Measurements from ENCODE around the gene BID. TPM values are rescaled to one million over a fixed set of nuclear protein-coding genes. Genes with fewer than 3 reads are reported as not detected.

Gene BID
- total RNA-seq, 1 experiment from 2014 or later, result 58.2 TPM

GRCh38 chr22:17780741-17781318, 6.6 kb upstream of the BID start:
- Histone ChIP-seq H3K4me1 (ENCODE audit: control insufficient read depth in 1 of 2, insufficient read depth in 2 of 2, low read length in 2 of 2) (peaks cover 10 to 21% of the 10 kb centered on the region in 2 experiments; a peak in 3 of 4 replicates), H4K20me1 (ENCODE audit: insufficient read depth) (no peaks in the 10 kb centered on the region), H3K9ac (ENCODE audit: low read length) (no peak overlapping the region), H3K4me2 (ENCODE audit: low read length) (0 out of 2 replicates have a peak overlapping the region, but pooled peaks have one; percentile 9), H3K27ac (ENCODE audit: low read depth, low read length) (no peak overlapping the region), H3K9me3 (ENCODE audit: control insufficient read depth in 1 of 2, insufficient read depth in 1 of 2, low read depth in 1 of 2, low read length in 2 of 2) (no peaks in the 10 kb centered on the region), H3K27me3 (ENCODE audit: insufficient read depth, low read length) (no peaks in the 10 kb centered on the region), H3K36me3 (ENCODE audit: control insufficient read depth in 1 of 2, insufficient read depth in 2 of 2, low read length in 2 of 2) (no peaks in the 10 kb centered on the region), H3K9me2 (ENCODE audit: insufficient read depth) (no peaks in the 10 kb centered on the region), H2AFZ (ENCODE audit: low read depth, low read length, poor library complexity, severe bottlenecking) (no peak overlapping the region), H3K4me3 (replicated peaks in 1 of 2; ENCODE audit: low read depth in 1 of 2, low read length in 2 of 2) (no peak overlapping the region), H3K79me2 (ENCODE audit: insufficient read depth, low read length) (no peaks in the 10 kb centered on the region)
- no peak for DNase-seq (ENCODE audit: low read depth, low spot score)
- ChIA-PET POLR2A (no interaction called here), RAD21 (ENCODE audit: low non-redundant PET in 1 of 2, low total read pairs in 2 of 2, uncharacterized antibody in 2 of 2, unreplicated experiment in 2 of 2) (no interaction called here), CTCF (no interaction called here)
- BruUV-seq (replicated peaks), result no TSS peak
- intact Hi-C loops (cut with micrococcal nuclease), result no loop called here
- ATAC-seq, result no peak
- TF ChIP-seq ELF1 (IDR thresholded peaks at IDR 0.05; ENCODE audit: borderline replicate concordance, low read depth) (no peak), CBX3 (IDR thresholded peaks at IDR 0.05; ENCODE audit: low read depth) (no peak), YY1 (IDR thresholded peaks at IDR 0.05; ENCODE audit: extremely low read depth, insufficient replicate concordance, low read depth, low read length) (no peak), CTCF (IDR thresholded peaks at IDR 0.05 in 2 of 3, conservative IDR thresholded peaks at IDR 0.05 in 1 of 3; ENCODE audit: borderline replicate concordance in 1 of 3, insufficient read depth in 1 of 3, low read depth in 2 of 3, low read length in 2 of 3) (no peak), JUND (IDR thresholded peaks at IDR 0.05) (no peak), POLR2AphosphoS5 (IDR thresholded peaks at IDR 0.05; ENCODE audit: low read depth, low read length) (no peak), ZNF274 (IDR thresholded peaks at IDR 0.05; ENCODE audit: low read depth, low read length) (no peak), EZH2phosphoT487 (IDR thresholded peaks at IDR 0.05; ENCODE audit: borderline replicate concordance) (no peak), REST (IDR thresholded peaks at IDR 0.05; ENCODE audit: low read depth) (no peak), CEBPB (IDR thresholded peaks at IDR 0.05; ENCODE audit: low read depth) (no peak), POLR2A (IDR thresholded peaks at IDR 0.05; ENCODE audit: borderline replicate concordance, extremely low read depth, insufficient read depth, insufficient read length) (no peak), EZH2 (IDR thresholded peaks at IDR 0.05) (no peak), EGR1 (IDR thresholded peaks at IDR 0.05; ENCODE audit: low read depth) (no peak), ZFX (IDR thresholded peaks at IDR 0.05) (no peak), SRF (IDR thresholded peaks at IDR 0.05; ENCODE audit: low read depth) (no peak), TCF7L2 (IDR thresholded peaks at IDR 0.05; ENCODE audit: borderline replicate concordance, extremely low read depth, insufficient read depth, insufficient read length) (no peak), RAD21 (IDR thresholded peaks at IDR 0.05; ENCODE audit: low read depth) (no peak), ZBTB33 (IDR thresholded peaks at IDR 0.05; ENCODE audit: extremely low read depth, insufficient replicate concordance, low read length) (no peak), SP1 (IDR thresholded peaks at IDR 0.05; ENCODE audit: low read depth) (no peak), SIN3A (IDR thresholded peaks at IDR 0.05; ENCODE audit: low read depth) (no peak)
